ENCODE results near the gene LZTS3.

DNA sequence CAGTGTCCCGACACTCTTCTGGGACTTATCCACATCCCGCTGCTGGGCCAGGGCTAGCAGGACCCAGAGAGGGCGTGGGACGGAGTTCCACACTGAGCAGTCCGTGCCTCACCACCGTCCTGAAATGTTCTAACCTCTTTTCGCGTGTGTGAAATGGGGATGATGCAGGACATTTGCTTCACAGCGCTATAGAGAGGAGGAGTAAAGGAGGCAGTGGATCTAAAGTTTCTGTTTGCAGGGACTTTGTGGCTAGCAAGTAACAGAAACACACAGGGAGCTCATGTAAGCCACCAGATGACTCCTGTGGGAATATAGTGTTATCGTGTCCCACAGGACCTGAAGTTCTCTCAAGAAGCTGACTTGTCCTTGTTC lies 36.6 kb upstream of the LZTS3 start:
- TF ChIP-seq EZH2 (IDR thresholded peaks at IDR 0.05; ENCODE audit: insufficient read depth, poor library complexity, severe bottlenecking) (no peak), EZH2phosphoT487 (IDR thresholded peaks at IDR 0.05; ENCODE audit: insufficient read depth, low read depth) (no peak)

All from GM23248 (cell line).